ENCODE measurements around the gene SHISAL2B.

SHISAL2B gene

GRCh38 chr5:64759960-64760660 lies 69.8 kb downstream of the SHISAL2B start:
- peaks cover 12% of the 10 kb centered on the region for H3K36me3 ChIP-seq (ENCODE audit: insufficient read depth, low read length)
- no peaks in the 10 kb centered on the region for H3K27me3 ChIP-seq (ENCODE audit: control insufficient read depth, insufficient read depth, low read length)
- no peak overlapping the region for H3K4me2 ChIP-seq (ENCODE audit: low read length)
- H3K9me3 ChIP-seq (replicated peaks; ENCODE audit: low read length): no peaks in the 10 kb centered on the region
- no peak overlapping the region for H3K4me3 ChIP-seq (ENCODE audit: low read length)
- no peaks in the 10 kb centered on the region for H3K4me1 ChIP-seq (ENCODE audit: control insufficient read depth, insufficient read depth, low read length)
- no peak overlapping the region for H3K9ac ChIP-seq (ENCODE audit: low read depth, low read length)

- Histone ChIP-seq H3K9me3 (replicated peaks; ENCODE audit: low read length) (no peaks in the 10 kb centered on the region), H3K4me3 (ENCODE audit: low read length) (no peak overlapping the region), H3K9ac (ENCODE audit: low read depth, low read length) (no peak overlapping the region), H3K36me3 (ENCODE audit: insufficient read depth, low read length) (peaks cover 8% of the 10 kb centered on the region), H3K27me3 (ENCODE audit: control insufficient read depth, insufficient read depth, low read length) (no peaks in the 10 kb centered on the region), H3K4me2 (ENCODE audit: low read length) (no peak overlapping the region), H3K4me1 (ENCODE audit: control insufficient read depth, insufficient read depth, low read length) (peaks cover 21% of the 10 kb centered on the region)
These were observed 73.7 kb downstream of the SHISAL2B start for GRCh38 chr5:64763948-64764503.

GRCh38 chr5:64765804-64766504 lies 75.7 kb downstream of the SHISAL2B start:
- Histone ChIP-seq H3K4me1 (ENCODE audit: control insufficient read depth, insufficient read depth, low read length) (peaks cover 34% of the 10 kb centered on the region), H3K4me2 (ENCODE audit: low read length) (peak overlapping the region; percentile 86), H3K9me3 (replicated peaks; ENCODE audit: low read length) (no peaks in the 10 kb centered on the region), H3K27me3 (ENCODE audit: control insufficient read depth, insufficient read depth, low read length) (no peaks in the 10 kb centered on the region), H3K4me3 (ENCODE audit: low read length) (no peak overlapping the region), H3K9ac (ENCODE audit: low read depth, low read length) (no peak overlapping the region), H3K36me3 (ENCODE audit: insufficient read depth, low read length) (peaks cover 8% of the 10 kb centered on the region)

- Histone ChIP-seq H3K4me3 (ENCODE audit: low read length) (peak overlapping the region; percentile 91), H3K36me3 (ENCODE audit: insufficient read depth, low read length) (no peaks in the 10 kb centered on the region), H3K4me2 (ENCODE audit: low read length) (peak overlapping the region; percentile 86), H3K9me3 (replicated peaks; ENCODE audit: low read length) (no peaks in the 10 kb centered on the region), H3K9ac (ENCODE audit: low read depth, low read length) (peak overlapping the region; percentile 93), H3K4me1 (ENCODE audit: control insufficient read depth, insufficient read depth, low read length) (peaks cover 34% of the 10 kb centered on the region), H3K27me3 (ENCODE audit: control insufficient read depth, insufficient read depth, low read length) (no peaks in the 10 kb centered on the region)
These were observed 76.6 kb downstream of the SHISAL2B start for GRCh38 chr5:64766941-64767340.
